Hematopoietic multipotent progenitor cell treated with erythropoietin and hydrocortisone succinate and interleukin-3 and kit ligand, for 6 days (in vitro differentiated cells): ENCODE data around the gene CYP1A2.

ENCODE experiments used
- DNase-seq: peaks from one replicate; pipeline ENCODE4 v3.0.0-alpha.2; 2015

The CYP1A2 gene

GRCh38 chr15:74742422-74742821, 6.2 kb upstream of the CYP1A2 start:
- DNase-seq: no peak

DNA sequence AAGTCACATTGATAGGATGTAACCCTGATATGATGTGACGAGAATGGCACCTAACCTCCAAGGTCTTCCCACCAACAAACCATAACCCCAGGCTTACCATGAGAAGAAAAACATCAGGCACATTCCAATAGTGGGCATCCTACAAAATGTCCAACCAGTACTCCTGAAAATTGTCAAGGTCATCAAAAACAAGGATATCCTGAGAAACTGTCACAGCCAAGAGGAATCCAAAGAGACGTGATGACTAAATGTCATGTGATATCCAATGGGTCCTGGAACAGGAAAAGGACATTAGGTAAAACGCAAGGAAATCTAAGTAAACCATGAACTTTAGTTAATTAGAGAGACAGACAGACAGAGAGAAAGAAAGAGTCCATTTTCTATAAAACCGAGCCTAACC, 2.3 kb upstream of the CYP1A2 start:
- no peak for DNase-seq

- DNase-seq: no peak
These were observed 1.2 kb downstream of the CYP1A2 start for GRCh38 chr15:74749832-74750231.

GRCh38 chr15:74750751-74751150, 2.1 kb downstream of the CYP1A2 start:
- no peak for DNase-seq

- no peak for DNase-seq
These were observed 3.4 kb downstream of the CYP1A2 start for GRCh38 chr15:74752011-74752410.

DNA sequence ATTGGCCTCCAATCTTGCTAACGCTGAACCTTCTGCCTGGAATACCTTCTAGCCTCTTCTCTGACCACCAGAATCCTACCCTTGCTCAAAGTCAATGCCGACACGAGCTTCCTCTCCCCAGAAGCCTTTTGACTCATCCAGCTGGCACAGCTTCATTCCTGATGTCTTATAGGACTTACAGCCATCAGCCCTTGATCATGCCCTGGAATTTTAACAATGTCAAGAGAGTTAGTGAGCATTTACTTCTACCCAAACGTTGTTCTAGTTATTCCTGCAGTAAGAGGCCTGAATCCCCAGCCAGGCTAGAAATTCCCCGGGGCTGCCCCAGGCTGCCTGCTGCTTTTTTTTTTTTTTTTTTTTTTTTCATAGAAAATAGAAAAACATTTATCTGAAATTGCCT, 3.9 kb downstream of the CYP1A2 start:
- DNase-seq: no peak

DNA sequence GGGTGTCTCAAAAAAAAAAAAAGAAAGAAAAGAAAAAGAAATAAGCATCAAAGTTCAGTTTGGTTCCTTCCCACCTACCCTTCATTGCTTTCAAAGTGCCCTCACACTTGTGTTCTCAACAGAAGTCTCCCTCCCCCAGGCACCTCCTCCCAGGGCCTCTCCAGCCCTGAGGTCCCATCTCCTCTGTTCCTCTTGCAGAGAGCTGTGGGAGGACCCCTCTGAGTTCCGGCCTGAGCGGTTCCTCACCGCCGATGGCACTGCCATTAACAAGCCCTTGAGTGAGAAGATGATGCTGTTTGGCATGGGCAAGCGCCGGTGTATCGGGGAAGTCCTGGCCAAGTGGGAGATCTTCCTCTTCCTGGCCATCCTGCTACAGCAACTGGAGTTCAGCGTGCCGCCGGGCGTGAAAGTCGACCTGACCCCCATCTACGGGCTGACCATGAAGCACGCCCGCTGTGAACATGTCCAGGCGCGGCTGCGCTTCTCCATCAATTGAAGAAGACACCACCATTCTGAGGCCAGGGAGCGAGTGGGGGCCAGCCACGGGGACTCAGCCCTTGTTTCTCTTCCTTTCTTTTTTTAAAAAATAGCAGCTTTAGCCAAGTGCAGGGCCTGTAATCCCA, 6.1 kb downstream of the CYP1A2 start:
- no peak for DNase-seq

- no peak for DNase-seq
These were observed 10.1 kb downstream of the CYP1A2 start for GRCh38 chr15:74758736-74759135.

- no peak for DNase-seq
These were observed 14.1 kb downstream of the CYP1A2 start for GRCh38 chr15:74762791-74763150.

DNA sequence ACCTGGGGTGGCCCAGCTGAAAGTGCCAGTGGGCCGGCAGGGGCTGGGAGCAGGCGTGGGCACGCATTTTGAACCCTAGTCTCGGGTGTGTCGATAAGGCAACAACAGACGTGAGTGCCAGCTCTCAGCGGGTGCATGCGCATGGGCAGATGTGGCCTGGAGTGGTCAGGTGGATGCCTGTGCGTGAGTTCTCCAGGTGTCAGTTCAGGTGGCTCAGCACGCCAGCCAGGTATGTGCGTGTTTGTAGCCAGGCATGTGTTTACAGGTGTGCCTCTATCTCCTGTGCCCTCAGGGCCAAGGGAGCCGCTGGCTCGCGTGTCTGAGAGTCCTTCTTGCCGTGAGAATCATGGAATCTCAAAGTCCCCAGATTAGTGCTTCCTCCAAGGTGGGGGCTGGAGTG, 14.8 kb downstream of the CYP1A2 start:
- no peak for DNase-seq

DNA sequence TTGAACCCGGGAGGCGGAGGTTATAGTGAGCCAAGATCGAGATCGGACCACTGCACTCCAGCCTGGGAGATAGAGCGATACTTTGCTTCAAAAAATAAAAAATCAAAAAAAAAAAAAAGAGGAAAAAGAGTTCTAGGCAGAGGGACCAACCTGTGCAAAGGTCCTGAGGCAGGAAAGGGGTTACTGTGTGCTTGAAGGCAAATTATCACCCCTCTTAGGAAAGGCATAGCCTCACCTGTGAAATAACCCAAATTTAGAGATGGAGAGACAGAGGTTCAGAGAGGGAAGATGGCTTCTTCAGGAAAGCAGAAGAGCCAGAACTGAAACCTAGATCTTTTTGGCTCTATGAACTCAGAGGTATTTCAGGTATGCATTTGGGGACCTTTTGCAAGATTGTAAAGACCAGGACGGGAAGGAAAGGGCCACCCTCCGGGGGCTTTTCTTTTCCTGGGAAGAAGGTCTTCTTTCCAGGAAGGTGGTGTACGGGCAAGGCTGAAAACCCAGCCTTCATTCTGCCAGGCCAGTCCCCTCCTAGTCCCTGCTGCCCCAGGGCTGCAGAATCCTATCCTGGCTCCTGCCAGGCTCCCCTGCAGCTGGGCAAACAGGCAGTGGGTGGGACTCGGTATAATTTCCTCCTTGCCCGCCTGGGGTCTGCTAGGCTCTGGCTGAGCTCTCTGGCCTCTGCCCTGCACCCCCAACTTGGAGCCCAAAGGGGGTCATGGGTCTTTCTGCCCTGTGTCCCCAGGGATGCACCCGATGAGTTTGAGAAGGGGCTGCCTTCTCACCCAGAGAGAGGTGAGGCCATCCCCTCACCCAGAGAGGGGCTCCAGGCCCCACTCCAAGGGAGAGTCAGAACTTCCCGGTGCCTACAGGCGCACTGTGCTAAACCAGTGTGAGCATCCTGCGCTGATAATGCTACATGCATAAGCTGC, 18.8 kb downstream of the CYP1A2 start:
- no peak for DNase-seq

DNA sequence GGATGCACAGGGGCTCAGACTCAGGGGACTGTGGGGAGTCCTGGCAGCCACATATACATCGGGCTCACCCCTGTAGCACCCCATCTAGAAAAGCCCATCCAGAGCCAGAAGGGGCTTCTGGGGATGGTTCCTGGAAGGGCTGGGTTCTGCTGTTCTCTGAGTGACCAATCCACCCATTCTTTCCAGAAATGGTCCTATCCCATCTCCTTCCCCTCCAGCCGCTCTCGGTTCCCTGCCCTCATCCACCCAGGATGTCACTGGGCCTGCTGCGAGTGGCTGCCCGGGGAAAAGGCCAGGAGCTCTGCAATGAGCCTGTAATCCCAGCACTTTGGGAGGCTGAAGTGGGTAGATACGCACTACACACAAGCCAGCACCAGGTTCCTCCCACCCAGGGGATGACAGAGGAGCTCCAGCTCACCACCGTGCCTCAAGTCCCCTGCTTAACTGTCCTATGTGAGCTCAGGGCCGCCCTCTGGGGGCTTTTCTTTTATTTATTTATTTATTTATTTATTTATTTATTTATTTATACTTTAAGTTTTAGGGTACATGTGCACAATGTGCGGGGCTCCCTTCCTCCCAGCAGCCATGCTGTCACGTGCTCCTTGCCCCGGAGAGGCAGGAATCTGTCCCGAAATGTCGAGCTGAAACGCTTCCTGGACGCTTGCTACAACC, 19.6 kb downstream of the CYP1A2 start:
- DNase-seq: no peak

- DNase-seq: peak; percentile 77
These were observed 20.2 kb downstream of the CYP1A2 start for GRCh38 chr15:74768771-74769342.

DNA sequence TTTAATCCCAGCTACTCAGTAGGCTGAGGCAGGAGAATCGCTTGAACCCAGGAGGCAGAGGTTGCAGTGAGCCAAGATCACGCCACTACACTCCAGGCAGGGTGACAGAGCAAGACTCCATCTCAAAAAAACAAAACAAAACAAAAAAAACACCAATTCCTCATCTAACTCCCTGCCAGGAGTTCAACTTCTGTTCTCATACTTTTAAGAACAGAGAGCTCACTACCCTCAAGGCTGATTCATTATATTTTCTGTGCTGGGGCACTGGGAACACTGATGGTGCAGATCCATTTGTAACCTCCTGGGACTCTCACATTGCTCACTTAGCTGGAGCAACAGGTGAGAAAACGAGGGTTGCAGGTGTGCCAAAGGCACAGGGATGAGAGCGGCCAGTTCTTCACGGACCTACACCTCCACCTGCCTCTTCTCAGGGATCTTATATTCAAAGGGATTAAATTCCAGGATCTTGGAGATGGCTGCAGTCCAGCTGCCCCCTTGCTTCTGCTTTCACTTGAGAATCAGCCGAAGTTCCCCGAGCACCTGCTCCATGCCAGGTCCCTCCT, 20.9 kb downstream of the CYP1A2 start:
- no peak for DNase-seq

DNA sequence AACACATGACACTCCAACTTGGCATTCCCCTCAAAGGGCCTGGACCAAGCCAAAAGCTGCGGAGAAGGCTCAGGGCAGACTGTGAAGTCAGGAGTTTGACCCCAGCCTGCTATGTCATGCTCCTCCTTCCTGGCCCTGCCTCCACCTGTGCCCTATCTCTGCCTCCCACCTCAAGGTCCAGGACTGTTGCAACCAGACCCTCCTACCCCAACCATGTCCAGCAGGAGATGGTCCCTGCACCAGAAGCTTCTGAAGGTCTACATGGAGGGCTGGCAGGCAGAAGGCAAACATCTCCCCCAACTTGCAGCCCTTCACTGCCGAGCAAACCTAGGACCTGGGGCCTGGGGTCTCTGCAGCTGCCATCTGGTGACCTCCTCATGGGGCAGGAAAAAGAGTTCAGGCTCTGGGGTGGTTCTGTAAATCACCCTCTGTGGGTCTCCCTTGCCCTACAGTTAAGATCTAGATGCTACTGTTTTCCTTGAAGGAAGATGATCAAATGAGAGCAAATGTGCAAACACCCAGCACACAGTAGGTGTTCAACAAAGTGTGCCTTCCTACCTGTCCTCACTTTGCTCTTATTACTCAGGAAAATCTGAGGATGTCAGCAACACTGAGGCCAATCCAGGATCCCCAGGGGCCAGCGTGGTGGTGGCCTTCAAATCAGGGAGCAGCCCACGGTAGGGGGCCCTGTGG, 21.7 kb downstream of the CYP1A2 start:
- DNase-seq: no peak

DNA sequence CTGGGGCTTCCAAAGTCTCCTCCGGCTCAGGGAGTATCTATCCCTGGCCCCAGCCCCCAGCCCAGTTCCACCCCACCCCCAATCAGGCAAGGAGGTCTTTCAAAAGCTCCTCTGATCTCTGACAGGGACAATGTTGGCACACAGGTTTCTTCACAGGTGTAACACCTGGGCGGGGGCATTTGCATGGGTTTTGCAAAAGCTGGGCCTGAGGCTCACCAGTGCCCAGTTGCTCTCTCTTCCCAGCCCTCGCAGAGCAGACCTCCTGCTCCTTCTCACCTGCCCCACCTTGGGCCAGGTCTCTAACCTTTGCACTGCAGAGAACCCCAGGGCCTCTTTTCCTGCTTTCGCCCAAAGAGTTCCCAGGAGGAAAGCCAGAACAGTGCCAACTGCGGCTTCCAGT, 24.7 kb downstream of the CYP1A2 start:
- DNase-seq: no peak

- no peak for DNase-seq
These were observed 25.1 kb downstream of the CYP1A2 start for GRCh38 chr15:74773731-74774252.

GRCh38 chr15:74775132-74775562, 26.5 kb downstream of the CYP1A2 start:
- peak; percentile 44 for DNase-seq

DNA sequence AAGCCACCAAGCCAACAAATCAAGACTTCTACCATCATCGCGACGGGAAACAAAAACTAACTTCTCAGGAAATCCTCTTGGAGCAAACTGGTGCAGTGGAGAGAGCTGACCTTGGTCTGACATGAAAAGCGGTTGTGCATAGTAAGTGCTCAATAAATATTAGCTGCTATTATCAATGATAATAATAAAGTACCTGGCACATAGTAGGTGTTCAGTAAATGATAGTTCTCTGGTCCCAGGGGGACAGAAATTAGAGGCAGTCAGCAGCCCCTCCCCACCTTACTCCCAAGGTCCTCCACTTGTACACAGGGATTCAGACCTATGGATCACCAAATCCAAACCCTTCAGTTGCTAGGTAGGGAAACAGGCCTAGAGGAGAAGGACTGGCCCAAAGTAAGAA, 27.2 kb downstream of the CYP1A2 start:
- DNase-seq: no peak

DNA sequence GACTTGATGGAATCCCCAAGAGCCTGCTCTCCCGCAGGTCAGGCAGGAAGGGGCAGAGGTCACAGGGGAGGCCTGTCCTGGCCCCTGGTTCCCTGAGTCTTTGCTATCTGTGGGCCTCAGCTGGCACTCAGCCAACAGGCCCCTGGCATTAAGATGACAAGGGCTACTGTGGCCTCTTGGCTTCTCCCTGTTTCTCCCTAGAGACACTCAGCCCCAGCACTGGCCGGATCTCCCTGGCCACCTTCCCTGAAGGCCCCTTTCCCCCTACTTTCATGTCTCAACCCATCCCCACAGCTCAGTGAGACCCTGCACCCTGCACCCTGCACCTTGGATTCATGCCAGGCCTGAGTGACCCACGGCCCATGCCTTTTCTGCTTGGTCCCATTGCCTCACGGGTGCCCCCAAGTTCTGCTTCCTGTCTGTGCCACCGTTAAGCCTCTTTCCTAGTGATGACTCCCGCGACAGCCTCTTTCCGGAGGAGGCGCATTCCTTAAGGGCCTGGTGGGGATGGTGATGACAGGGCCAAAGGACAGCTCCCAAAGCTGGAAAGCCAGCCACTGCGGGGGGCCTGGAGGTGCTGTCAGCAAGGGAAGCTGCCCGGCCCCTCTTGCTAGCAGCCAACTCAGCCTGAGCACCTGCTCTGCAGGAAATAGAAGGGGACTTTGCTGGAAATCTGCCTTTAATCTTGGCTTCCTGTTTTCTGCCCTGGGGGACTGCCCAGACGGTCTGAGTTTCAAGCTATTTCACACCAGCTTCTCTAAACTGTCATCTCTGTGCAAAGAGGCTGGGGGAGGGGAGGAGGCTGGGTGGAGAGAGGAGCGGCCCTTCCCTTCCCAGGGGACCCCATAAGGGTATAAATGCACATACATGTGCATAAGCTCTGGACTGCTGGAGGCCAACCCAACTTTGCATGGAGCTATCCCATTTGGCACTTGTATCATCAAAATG, 28.4 kb downstream of the CYP1A2 start:
- peak; percentile 78 for DNase-seq
